ENCODE measurements around the gene MIB2. TPM values are rescaled to one million over a fixed set of nuclear protein-coding genes. Genes with fewer than 3 reads are reported as not detected.

The MIB2 gene
- total and polyA plus RNA-seq, 10 of the 15 experiments (the other 5 are each of a cell fraction or from before 2014, with no cell fraction given): 0.42 to 26.8 (median 10.9) TPM; not detected in 1

- Histone ChIP-seq H3K27me3 (replicated peaks in 1 of 2; ENCODE audit: control insufficient read depth in 2 of 2, insufficient read depth in 2 of 2, low read length in 1 of 2) (no peaks in the 10 kb centered on the region), H3K9ac (ENCODE audit: control insufficient read depth, insufficient read depth, low read length) (no peak overlapping the region), H3K4me2 (ENCODE audit: control insufficient read depth, insufficient read depth) (no peak overlapping the region), H3K9me3 (replicated peaks; ENCODE audit: control insufficient read depth, insufficient read depth, low read length) (no peaks in the 10 kb centered on the region), H3K36me3 (ENCODE audit: control insufficient read depth in 2 of 2, insufficient read depth in 2 of 2, low read length in 1 of 2) (no peaks in the 10 kb centered on the region), H3K27ac (ENCODE audit: control insufficient read depth, insufficient read depth) (no peak overlapping the region), H3K79me2 (ENCODE audit: control insufficient read depth, insufficient read depth, low read length) (no peaks in the 10 kb centered on the region), H3K4me1 (ENCODE audit: control insufficient read depth, insufficient read depth, low read length) (no peaks in the 10 kb centered on the region), H2AFZ (ENCODE audit: control insufficient read depth, low read depth, low read length) (no peak overlapping the region), H3K4me3 (no peak overlapping the region), H4K20me1 (ENCODE audit: control insufficient read depth, insufficient read depth) (no peaks in the 10 kb centered on the region)
- ChIA-PET SMC1A (ENCODE audit: uncharacterized antibody, unreplicated experiment) (no interaction called here), RAD21 (ENCODE audit: unreplicated experiment) (no interaction called here), POLR2A (no interaction called here), CTCF (no interaction called here)
- TF ChIP-seq CEBPB (IDR thresholded peaks at IDR 0.05; ENCODE audit: borderline replicate concordance in 1 of 2, low read depth in 2 of 2, low read length in 2 of 2) (no peak), GABPA (IDR thresholded peaks at IDR 0.05; ENCODE audit: low read depth) (no peak), BRCA1 (IDR thresholded peaks at IDR 0.05; ENCODE audit: low read depth, low read length) (no peak), SPI1 (IDR thresholded peaks at IDR 0.05; ENCODE audit: borderline replicate concordance, insufficient read depth, low read depth, low read length) (no peak)
- no peak for ATAC-seq
- no peak for FAIRE-seq
- in situ Hi-C loops (cut with MboI) (no loop called here), intact Hi-C loops (cut with micrococcal nuclease; ENCODE audit: unreplicated experiment) (no loop called here)
- WGBS (ENCODE audit: insufficient coverage, insufficient replicate concordance, low lambda C conversion rate, missing lambda C conversion rate): 67% methylated on average over 7 of the region's 8 CpGs
- no TSS peak for BruUV-seq (replicated peaks)
- no peak for DNase-seq (ENCODE audit: low read depth, low spot score)
Measured at GRCh38 chr1:1625824-1626206, 10.5 kb downstream of the MIB2 start.

GRCh38 chr1:1626207-1627141 is 11.2 kb downstream of the MIB2 start:
- FAIRE-seq (no peak), ATAC-seq (no peak), DNase-seq (ENCODE audit: low read depth, low spot score) (no peak)
- SMC1A ChIA-PET (ENCODE audit: uncharacterized antibody, unreplicated experiment): no interaction called here
- H3K27me3 ChIP-seq (replicated peaks in 1 of 2; ENCODE audit: control insufficient read depth in 2 of 2, insufficient read depth in 2 of 2, low read length in 1 of 2): no peaks in the 10 kb centered on the region; a peak in 1 of 4 replicates
- POLR2A ChIA-PET: no interaction called here
- H3K9me3 ChIP-seq (replicated peaks; ENCODE audit: control insufficient read depth, insufficient read depth, low read length): no peaks in the 10 kb centered on the region
- WGBS (ENCODE audit: insufficient coverage, insufficient replicate concordance, low lambda C conversion rate, missing lambda C conversion rate): 86% methylated on average over 39 of the region's 48 CpGs
- intact Hi-C loops (cut with micrococcal nuclease; ENCODE audit: unreplicated experiment): no loop called here
- no peak overlapping the region for H2AFZ ChIP-seq (ENCODE audit: control insufficient read depth, low read depth, low read length)
- no peaks in the 10 kb centered on the region for H3K36me3 ChIP-seq (ENCODE audit: control insufficient read depth in 2 of 2, insufficient read depth in 2 of 2, low read length in 1 of 2)
- no peak overlapping the region for H3K27ac ChIP-seq (ENCODE audit: control insufficient read depth, insufficient read depth)
- H3K79me2 ChIP-seq (ENCODE audit: control insufficient read depth, insufficient read depth, low read length): no peaks in the 10 kb centered on the region
- no peak overlapping the region for H3K9ac ChIP-seq (ENCODE audit: control insufficient read depth, insufficient read depth, low read length)
- in situ Hi-C loops (cut with MboI): no loop called here
- CTCF ChIA-PET: no interaction called here
- H4K20me1 ChIP-seq (ENCODE audit: control insufficient read depth, insufficient read depth): no peaks in the 10 kb centered on the region
- TF ChIP-seq BCL3 (IDR thresholded peaks at IDR 0.05; ENCODE audit: borderline replicate concordance, insufficient read depth, low read depth, low read length, poor library complexity, severe bottlenecking) (peak; percentile 54), JUNB (IDR thresholded peaks at IDR 0.05) (no peak)
- BruUV-seq (replicated peaks): no TSS peak
- H3K4me1 ChIP-seq (ENCODE audit: control insufficient read depth, insufficient read depth, low read length): no peaks in the 10 kb centered on the region
- RAD21 ChIA-PET (ENCODE audit: unreplicated experiment): no interaction called here
- no peak overlapping the region for H3K4me3 ChIP-seq
- H3K4me2 ChIP-seq (ENCODE audit: control insufficient read depth, insufficient read depth): no peak overlapping the region
